Subcutaneous adipose tissue (tissue), 4 donors: ENCODE data around the gene TRMO. TPM values are rescaled to one million over a fixed set of nuclear protein-coding genes. Genes with fewer than 3 reads are reported as not detected.

Experiments used
- CTCF ChIP-seq: fragments of 450-650 bp; IDR thresholded peaks from one replicate; pipeline ENCODE4 v1.5.1; 2016; ENCODE audit warnings: low read depth, mild to moderate bottlenecking, control low read depth, antibody characterized with exemption, moderate library complexity
- total RNA-seq, 4 donors: library from RNA; depleted of rRNA; stranded (reverse); fragments of >200 nt; gene quantifications; one replicate each; pipeline ENCODE4 v1.1.0, GENCODE V29; 2016

TRMO gene
- total RNA-seq, 4 donors from 2014 or later = 21.7 to 29.5 (median 26.3) TPM

- TF ChIP-seq CTCF = no peak
These were observed 46.2 kb downstream of the TRMO start for GRCh38 chr9:97876061-97876460.

DNA sequence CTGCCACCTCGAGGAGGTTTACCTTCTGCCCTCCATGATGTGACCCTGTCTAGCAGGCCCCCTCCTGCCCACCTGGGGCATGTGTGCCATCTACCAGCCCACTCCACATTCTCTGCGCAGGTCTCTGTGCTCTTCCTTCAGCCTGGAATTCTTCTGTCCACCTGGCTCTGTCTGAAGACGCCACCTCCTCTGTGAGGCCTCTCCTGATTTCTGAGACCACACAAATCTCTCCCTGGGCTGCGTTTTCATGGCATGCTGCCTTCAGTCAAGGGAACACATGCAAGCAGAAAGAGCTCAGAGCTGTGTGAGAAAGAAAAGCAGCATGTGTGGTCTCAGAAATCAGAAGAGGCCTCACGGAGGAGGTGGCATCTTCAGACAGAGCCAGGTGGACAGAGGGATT lies 47.2 kb downstream of the TRMO start:
- no peak for TF ChIP-seq CTCF

DNA sequence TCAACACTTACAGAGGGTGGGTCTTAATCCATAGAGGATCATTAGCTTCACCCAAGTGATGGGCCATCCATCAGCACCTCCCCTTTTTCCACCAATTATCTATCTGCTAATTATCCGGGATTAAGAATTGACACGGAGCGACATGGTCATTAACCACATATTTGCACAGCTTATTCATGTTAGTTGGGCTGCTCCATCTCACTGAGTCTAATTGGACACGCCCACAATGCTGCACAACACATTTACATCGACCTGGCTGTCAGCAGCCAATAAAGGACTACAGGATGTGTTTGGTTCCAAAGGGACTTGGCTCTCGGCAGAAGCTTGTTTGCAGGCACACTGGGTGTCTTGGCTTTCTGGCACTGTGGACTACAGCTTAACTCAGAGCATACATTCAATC lies 47.7 kb downstream of the TRMO start:
- TF ChIP-seq CTCF = no peak

- no peak for TF ChIP-seq CTCF
These were observed 48.4 kb downstream of the TRMO start for GRCh38 chr9:97873882-97874281.

DNA sequence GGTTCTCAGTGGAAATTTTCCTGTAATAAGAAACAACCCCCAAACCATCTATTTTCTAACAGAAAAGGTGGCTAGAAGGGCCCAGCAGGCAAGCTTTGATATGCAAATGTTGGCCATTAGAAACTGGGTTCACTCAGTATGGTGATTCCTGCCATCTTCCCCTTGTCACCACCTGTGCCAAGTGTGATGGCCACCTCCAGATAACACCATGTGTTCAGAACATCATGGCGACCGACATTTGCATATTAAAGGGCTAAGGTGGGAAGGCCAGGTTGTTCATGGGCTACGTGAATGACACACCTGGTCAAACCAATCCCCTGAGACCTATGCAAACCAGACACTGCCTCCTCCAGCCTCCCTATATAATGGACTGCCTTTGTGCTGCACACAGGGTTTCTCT lies 48.9 kb downstream of the TRMO start:
- no peak for TF ChIP-seq CTCF

- no peak for TF ChIP-seq CTCF
These were observed 53.4 kb downstream of the TRMO start for GRCh38 chr9:97868859-97869258.

GRCh38 chr9:97866848-97867247 lies 55.5 kb downstream of the TRMO start:
- TF ChIP-seq CTCF = no peak
